Cardiac muscle cell (in vitro differentiated cells and primary cell): ENCODE data around the gene UBA1. TPM values are rescaled to one million over a fixed set of nuclear protein-coding genes. Genes with fewer than 3 reads are reported as not detected.

Source experiments
- DNase-seq, 2 donors: peaks; one replicate each; pipeline versions ENCODE4 v3.0.0 to v3.0.0-alpha.2; 2010 to 2017; ENCODE audit warnings: low read depth in 1 of 2, low spot score in 1 of 2
- H3K27ac ChIP-seq: fragments of 200-600 bp; sonication (generic); 2 replicates; pipeline ENCODE4 v1.5.1; 2016
- H3K27me3 ChIP-seq: fragments of 200-600 bp; sonication (generic); 2 replicates; pipeline ENCODE4 v1.6.0; 2016; ENCODE audit warnings: control low read depth
- H3K36me3 ChIP-seq: fragments of 200-600 bp; sonication (generic); 2 replicates; pipeline ENCODE4 v1.5.1; 2016; ENCODE audit warnings: control low read depth
- H3K4me1 ChIP-seq: fragments of 200-600 bp; sonication (generic); 2 replicates; pipeline ENCODE4 v1.8.1; 2017; ENCODE audit warnings: low read depth, mild to moderate bottlenecking, mixed run types
- H3K4me3 ChIP-seq: fragments of 200-600 bp; sonication (generic); 2 replicates; pipeline ENCODE4 v1.5.1; 2016; ENCODE audit warnings: mild to moderate bottlenecking
- H3K9me3 ChIP-seq: fragments of 200-600 bp; sonication (generic); 2 replicates; pipeline ENCODE4 v1.5.1; 2017; ENCODE audit warnings: low read depth, mild to moderate bottlenecking, control low read depth
- CTCF ChIP-seq: IDR thresholded peaks from 2 replicates; pipeline ENCODE4 v1.5.1; 2012; ENCODE audit warnings: low read depth, mild to moderate bottlenecking, low read length
- polyA plus RNA-seq: library from polyadenylated mRNA; unstranded; fragments of >200 nt; fragmentation: Nextera tagmentation; extraction: Ambion mirVana; gene quantifications from 2 replicates; pipeline ENCODE4 v1.2.1, GENCODE V29; 2016
- total RNA-seq: library from RNA; depleted of rRNA; stranded (reverse); fragments of >200 nt; gene quantifications from 2 replicates; pipeline ENCODE4 v1.2.3, GENCODE V29; 2016

UBA1 gene
- total and polyA plus RNA-seq, 2 experiments from 2014 or later = 280 to 386 TPM

GRCh38 chrX:47222751-47223350, 29.2 kb downstream of the UBA1 start:
- peaks cover 42% of the 10 kb centered on the region for H3K36me3 ChIP-seq
- TF ChIP-seq CTCF = no peak
- no peak for DNase-seq
- no peaks in the 10 kb centered on the region for H3K9me3 ChIP-seq
- no peak overlapping the region for H3K4me3 ChIP-seq
- peaks cover 11% of the 10 kb centered on the region for H3K4me1 ChIP-seq
- H3K27ac ChIP-seq = no peak overlapping the region
- no peaks in the 10 kb centered on the region for H3K27me3 ChIP-seq

GRCh38 chrX:47223476-47224250, 30.0 kb downstream of the UBA1 start:
- no peak for TF ChIP-seq CTCF
- no peaks in the 10 kb centered on the region for H3K27me3 ChIP-seq
- no peak for DNase-seq
- H3K27ac ChIP-seq = no peak overlapping the region
- no peaks in the 10 kb centered on the region for H3K9me3 ChIP-seq
- peaks cover 11% of the 10 kb centered on the region for H3K4me1 ChIP-seq
- H3K4me3 ChIP-seq = no peak overlapping the region
- H3K36me3 ChIP-seq = peaks cover 50% of the 10 kb centered on the region

- Histone ChIP-seq H3K4me3 (no peak overlapping the region), H3K27ac (no peak overlapping the region), H3K27me3 (no peaks in the 10 kb centered on the region), H3K9me3 (no peaks in the 10 kb centered on the region), H3K36me3 (peaks cover 53% of the 10 kb centered on the region), H3K4me1 (peaks cover 11% of the 10 kb centered on the region)
- TF ChIP-seq CTCF = no peak
- DNase-seq = no peak
These were observed 30.8 kb downstream of the UBA1 start for GRCh38 chrX:47224266-47224895.

GRCh38 chrX:47224896-47225290, 31.3 kb downstream of the UBA1 start:
- TF ChIP-seq CTCF = no peak
- no peak overlapping the region for H3K4me3 ChIP-seq
- peaks cover 10% of the 10 kb centered on the region for H3K4me1 ChIP-seq
- peaks cover 53% of the 10 kb centered on the region for H3K36me3 ChIP-seq
- no peaks in the 10 kb centered on the region for H3K9me3 ChIP-seq
- DNase-seq = no peak
- no peak overlapping the region for H3K27ac ChIP-seq
- no peaks in the 10 kb centered on the region for H3K27me3 ChIP-seq

GRCh38 chrX:47226071-47226470, 32.4 kb downstream of the UBA1 start:
- Histone ChIP-seq H3K36me3 (peaks cover 53% of the 10 kb centered on the region), H3K9me3 (no peaks in the 10 kb centered on the region), H3K4me1 (no peaks in the 10 kb centered on the region), H3K27me3 (no peaks in the 10 kb centered on the region), H3K4me3 (no peak overlapping the region), H3K27ac (no peak overlapping the region)
- TF ChIP-seq CTCF = no peak
- no peak for DNase-seq
